ENCODE data around the gene MLLT10. TPM values are rescaled to one million over a fixed set of nuclear protein-coding genes. Genes with fewer than 3 reads are reported as not detected.

The MLLT10 gene
- total and polyA plus RNA-seq, 2 of the 8 experiments (the other 6 are each of a cell fraction or from before 2014, with no cell fraction given) = 53.1 to 62.1 TPM

DNA sequence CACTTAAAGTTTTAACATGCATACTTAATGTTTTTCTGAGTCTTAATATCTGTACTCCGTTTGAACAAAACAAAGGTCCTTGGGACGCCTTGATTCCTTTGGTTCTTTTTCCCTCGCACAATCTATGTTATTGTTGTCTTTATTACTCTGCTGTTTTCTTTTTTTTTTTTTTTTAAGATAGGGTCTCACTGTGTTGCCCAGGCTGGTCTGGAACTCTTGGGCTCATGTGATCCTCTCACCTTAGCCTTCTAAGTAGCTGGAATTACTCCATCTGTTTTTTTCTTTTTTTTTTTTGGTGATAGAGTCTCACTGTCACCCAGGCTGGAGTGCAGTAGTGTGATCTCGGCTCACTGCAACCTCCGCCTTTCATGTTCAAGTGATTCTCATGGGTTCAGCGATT lies 13.2 kb downstream of the MLLT10 start (continued):
- TF ChIP-seq, protein P1, sequence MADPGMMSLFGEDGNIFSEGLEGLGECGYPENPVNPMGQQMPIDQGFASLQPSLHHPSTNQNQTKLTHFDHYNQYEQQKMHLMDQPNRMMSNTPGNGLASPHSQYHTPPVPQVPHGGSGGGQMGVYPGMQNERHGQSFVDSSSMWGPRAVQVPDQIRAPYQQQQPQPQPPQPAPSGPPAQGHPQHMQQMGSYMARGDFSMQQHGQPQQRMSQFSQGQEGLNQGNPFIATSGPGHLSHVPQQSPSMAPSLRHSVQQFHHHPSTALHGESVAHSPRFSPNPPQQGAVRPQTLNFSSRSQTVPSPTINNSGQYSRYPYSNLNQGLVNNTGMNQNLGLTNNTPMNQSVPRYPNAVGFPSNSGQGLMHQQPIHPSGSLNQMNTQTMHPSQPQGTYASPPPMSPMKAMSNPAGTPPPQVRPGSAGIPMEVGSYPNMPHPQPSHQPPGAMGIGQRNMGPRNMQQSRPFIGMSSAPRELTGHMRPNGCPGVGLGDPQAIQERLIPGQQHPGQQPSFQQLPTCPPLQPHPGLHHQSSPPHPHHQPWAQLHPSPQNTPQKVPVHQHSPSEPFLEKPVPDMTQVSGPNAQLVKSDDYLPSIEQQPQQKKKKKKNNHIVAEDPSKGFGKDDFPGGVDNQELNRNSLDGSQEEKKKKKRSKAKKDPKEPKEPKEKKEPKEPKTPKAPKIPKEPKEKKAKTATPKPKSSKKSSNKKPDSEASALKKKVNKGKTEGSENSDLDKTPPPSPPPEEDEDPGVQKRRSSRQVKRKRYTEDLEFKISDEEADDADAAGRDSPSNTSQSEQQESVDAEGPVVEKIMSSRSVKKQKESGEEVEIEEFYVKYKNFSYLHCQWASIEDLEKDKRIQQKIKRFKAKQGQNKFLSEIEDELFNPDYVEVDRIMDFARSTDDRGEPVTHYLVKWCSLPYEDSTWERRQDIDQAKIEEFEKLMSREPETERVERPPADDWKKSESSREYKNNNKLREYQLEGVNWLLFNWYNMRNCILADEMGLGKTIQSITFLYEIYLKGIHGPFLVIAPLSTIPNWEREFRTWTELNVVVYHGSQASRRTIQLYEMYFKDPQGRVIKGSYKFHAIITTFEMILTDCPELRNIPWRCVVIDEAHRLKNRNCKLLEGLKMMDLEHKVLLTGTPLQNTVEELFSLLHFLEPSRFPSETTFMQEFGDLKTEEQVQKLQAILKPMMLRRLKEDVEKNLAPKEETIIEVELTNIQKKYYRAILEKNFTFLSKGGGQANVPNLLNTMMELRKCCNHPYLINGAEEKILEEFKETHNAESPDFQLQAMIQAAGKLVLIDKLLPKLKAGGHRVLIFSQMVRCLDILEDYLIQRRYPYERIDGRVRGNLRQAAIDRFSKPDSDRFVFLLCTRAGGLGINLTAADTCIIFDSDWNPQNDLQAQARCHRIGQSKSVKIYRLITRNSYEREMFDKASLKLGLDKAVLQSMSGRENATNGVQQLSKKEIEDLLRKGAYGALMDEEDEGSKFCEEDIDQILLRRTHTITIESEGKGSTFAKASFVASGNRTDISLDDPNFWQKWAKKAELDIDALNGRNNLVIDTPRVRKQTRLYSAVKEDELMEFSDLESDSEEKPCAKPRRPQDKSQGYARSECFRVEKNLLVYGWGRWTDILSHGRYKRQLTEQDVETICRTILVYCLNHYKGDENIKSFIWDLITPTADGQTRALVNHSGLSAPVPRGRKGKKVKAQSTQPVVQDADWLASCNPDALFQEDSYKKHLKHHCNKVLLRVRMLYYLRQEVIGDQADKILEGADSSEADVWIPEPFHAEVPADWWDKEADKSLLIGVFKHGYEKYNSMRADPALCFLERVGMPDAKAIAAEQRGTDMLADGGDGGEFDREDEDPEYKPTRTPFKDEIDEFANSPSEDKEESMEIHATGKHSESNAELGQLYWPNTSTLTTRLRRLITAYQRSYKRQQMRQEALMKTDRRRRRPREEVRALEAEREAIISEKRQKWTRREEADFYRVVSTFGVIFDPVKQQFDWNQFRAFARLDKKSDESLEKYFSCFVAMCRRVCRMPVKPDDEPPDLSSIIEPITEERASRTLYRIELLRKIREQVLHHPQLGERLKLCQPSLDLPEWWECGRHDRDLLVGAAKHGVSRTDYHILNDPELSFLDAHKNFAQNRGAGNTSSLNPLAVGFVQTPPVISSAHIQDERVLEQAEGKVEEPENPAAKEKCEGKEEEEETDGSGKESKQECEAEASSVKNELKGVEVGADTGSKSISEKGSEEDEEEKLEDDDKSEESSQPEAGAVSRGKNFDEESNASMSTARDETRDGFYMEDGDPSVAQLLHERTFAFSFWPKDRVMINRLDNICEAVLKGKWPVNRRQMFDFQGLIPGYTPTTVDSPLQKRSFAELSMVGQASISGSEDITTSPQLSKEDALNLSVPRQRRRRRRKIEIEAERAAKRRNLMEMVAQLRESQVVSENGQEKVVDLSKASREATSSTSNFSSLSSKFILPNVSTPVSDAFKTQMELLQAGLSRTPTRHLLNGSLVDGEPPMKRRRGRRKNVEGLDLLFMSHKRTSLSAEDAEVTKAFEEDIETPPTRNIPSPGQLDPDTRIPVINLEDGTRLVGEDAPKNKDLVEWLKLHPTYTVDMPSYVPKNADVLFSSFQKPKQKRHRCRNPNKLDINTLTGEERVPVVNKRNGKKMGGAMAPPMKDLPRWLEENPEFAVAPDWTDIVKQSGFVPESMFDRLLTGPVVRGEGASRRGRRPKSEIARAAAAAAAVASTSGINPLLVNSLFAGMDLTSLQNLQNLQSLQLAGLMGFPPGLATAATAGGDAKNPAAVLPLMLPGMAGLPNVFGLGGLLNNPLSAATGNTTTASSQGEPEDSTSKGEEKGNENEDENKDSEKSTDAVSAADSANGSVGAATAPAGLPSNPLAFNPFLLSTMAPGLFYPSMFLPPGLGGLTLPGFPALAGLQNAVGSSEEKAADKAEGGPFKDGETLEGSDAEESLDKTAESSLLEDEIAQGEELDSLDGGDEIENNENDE (IDR thresholded peaks at IDR 0.05; ENCODE audit: insufficient replicate concordance, low read length) = no peak
- TF ChIP-seq SP4 (IDR thresholded peaks at IDR 0.05; ENCODE audit: low read length) (no peak), JUN (IDR thresholded peaks at IDR 0.05; ENCODE audit: low read depth, low read length) (no peak), BCL11A (IDR thresholded peaks at IDR 0.05; ENCODE audit: low read depth in 2 of 2, low read length in 2 of 2) (no peak), KDM4A (IDR thresholded peaks at IDR 0.05; ENCODE audit: low read depth, low read length, severe bottlenecking) (no peak), POLR2AphosphoS5 (IDR thresholded peaks at IDR 0.05; ENCODE audit: low read depth, low read length) (no peak), TCF12 (IDR thresholded peaks at IDR 0.05; ENCODE audit: low read depth, low read length) (no peak), HDAC2 (IDR thresholded peaks at IDR 0.05; ENCODE audit: borderline replicate concordance in 1 of 2, low read depth in 2 of 2, low read length in 2 of 2) (no peak), PHF8 (conservative IDR thresholded peaks at IDR 0.05; ENCODE audit: low read depth, low read length) (no peak)
- TF ChIP-seq, protein P2, sequence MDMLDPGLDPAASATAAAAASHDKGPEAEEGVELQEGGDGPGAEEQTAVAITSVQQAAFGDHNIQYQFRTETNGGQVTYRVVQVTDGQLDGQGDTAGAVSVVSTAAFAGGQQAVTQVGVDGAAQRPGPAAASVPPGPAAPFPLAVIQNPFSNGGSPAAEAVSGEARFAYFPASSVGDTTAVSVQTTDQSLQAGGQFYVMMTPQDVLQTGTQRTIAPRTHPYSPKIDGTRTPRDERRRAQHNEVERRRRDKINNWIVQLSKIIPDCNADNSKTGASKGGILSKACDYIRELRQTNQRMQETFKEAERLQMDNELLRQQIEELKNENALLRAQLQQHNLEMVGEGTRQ (IDR thresholded peaks at IDR 0.05; ENCODE audit: low read length) = no peak
